ENCODE data around the gene PHYKPL. TPM values are rescaled to one million over a fixed set of nuclear protein-coding genes. Genes with fewer than 3 reads are reported as not detected.
"Not testable (repeated sequence)": the region's sequence is repeated elsewhere in the genome, so short reads cannot be mapped to it uniquely, and the experiment has no call there.

Gene PHYKPL
- total RNA-seq, 2 experiments from 2014 or later: 67.2 to 68.4 TPM

GRCh38 chr5:178261666-178262600 is 29.3 kb upstream of the PHYKPL start:
- H3K27me3 Mint-ChIP-seq: peaks cover 1% of the 10 kb centered on the region
- DNase-seq (no peak), ATAC-seq (no peak)
- H3K36me3 Mint-ChIP-seq (ENCODE audit: low read depth): no peaks in the 10 kb centered on the region
- intact Hi-C loops (cut with DNase I, micrococcal nuclease): no loop called here
- ChIA-PET CTCF (no interaction called here), POLR2A (no interaction called here)
- H3K4me1 Mint-ChIP-seq: no peaks in the 10 kb centered on the region
- H3K4me3 Mint-ChIP-seq: no peak overlapping the region
- no peak overlapping the region for H3K27ac Mint-ChIP-seq
- no peaks in the 10 kb centered on the region for H3K9me3 Mint-ChIP-seq (ENCODE audit: low read depth)

GRCh38 chr5:178259623-178260536 is 27.3 kb upstream of the PHYKPL start:
- Mint-ChIP-seq H3K36me3 (ENCODE audit: low read depth) (no peaks in the 10 kb centered on the region), H3K9me3 (ENCODE audit: low read depth) (no peaks in the 10 kb centered on the region), H3K27me3 (peaks cover 1% of the 10 kb centered on the region), H3K4me1 (no peaks in the 10 kb centered on the region), H3K4me3 (no peak overlapping the region), H3K27ac (no peak overlapping the region)
- intact Hi-C loops (cut with DNase I, micrococcal nuclease): no loop called here
- DNase-seq (no peak), ATAC-seq (no peak)
- CTCF ChIA-PET: no interaction called here
- POLR2A ChIA-PET: no interaction called here

- CTCF ChIA-PET: no interaction called here
- no peaks in the 10 kb centered on the region for H3K4me1 Mint-ChIP-seq
Observed at GRCh38 chr5:178257650-178258049, 25.0 kb upstream of the PHYKPL start.

GRCh38 chr5:178256746-178257145 is 24.1 kb upstream of the PHYKPL start:
- H3K4me3 Mint-ChIP-seq: no peak overlapping the region
- POLR2A ChIA-PET: no interaction called here
- no peak for ATAC-seq

More at GRCh38 chr5:178257650-178258049, 25.0 kb upstream of the PHYKPL start:
- POLR2A ChIA-PET: no interaction called here
- Mint-ChIP-seq H3K9me3 (ENCODE audit: low read depth) (no peaks in the 10 kb centered on the region), H3K4me3 (no peak overlapping the region), H3K36me3 (ENCODE audit: low read depth) (no peaks in the 10 kb centered on the region), H3K27me3 (peaks cover 1% of the 10 kb centered on the region), H3K27ac (no peak overlapping the region)
- ATAC-seq (no peak), DNase-seq (no peak)
- intact Hi-C loops (cut with DNase I, micrococcal nuclease): no loop called here

GRCh38 chr5:178253632-178254031 is 21.0 kb upstream of the PHYKPL start:
- H3K9me3 Mint-ChIP-seq (ENCODE audit: low read depth); POLR2A ChIA-PET; DNase-seq; H3K27me3 Mint-ChIP-seq; H3K4me3 Mint-ChIP-seq; H3K36me3 Mint-ChIP-seq (ENCODE audit: low read depth); H3K4me1 Mint-ChIP-seq; intact Hi-C loops (cut with DNase I, micrococcal nuclease); ATAC-seq; H3K27ac Mint-ChIP-seq; CTCF ChIA-PET: not testable (repeated sequence)

More at GRCh38 chr5:178256746-178257145, 24.1 kb upstream of the PHYKPL start:
- intact Hi-C loops (cut with DNase I, micrococcal nuclease): no loop called here
- peaks cover 1% of the 10 kb centered on the region for H3K27me3 Mint-ChIP-seq
- no peak overlapping the region for H3K27ac Mint-ChIP-seq
- H3K4me1 Mint-ChIP-seq: no peaks in the 10 kb centered on the region
- no peaks in the 10 kb centered on the region for H3K9me3 Mint-ChIP-seq (ENCODE audit: low read depth)
- H3K36me3 Mint-ChIP-seq (ENCODE audit: low read depth): no peaks in the 10 kb centered on the region
- no peak for DNase-seq
- CTCF ChIA-PET: interaction anchor here (0.5 kb wide), 1 partner anchor 1559 kb away, joined by 3 read pairs; no protein-coding TSS in a partner anchor

- CTCF ChIA-PET: interaction anchor here (0.5 kb wide), 1 partner anchor 9 kb away, joined by 5 read pairs; no protein-coding TSS in a partner anchor
- DNase-seq (no peak), ATAC-seq (no peak)
- Mint-ChIP-seq H3K9me3 (ENCODE audit: low read depth) (no peaks in the 10 kb centered on the region), H3K4me1 (peaks cover 7% of the 10 kb centered on the region), H3K27ac (no peak overlapping the region), H3K36me3 (ENCODE audit: low read depth) (no peaks in the 10 kb centered on the region), H3K27me3 (no peaks in the 10 kb centered on the region), H3K4me3 (no peak overlapping the region)
- POLR2A ChIA-PET: no interaction called here
- intact Hi-C loops (cut with DNase I, micrococcal nuclease): no loop called here
Observed at GRCh38 chr5:178252258-178252657, 19.7 kb upstream of the PHYKPL start.

GRCh38 chr5:178250263-178250662 is 17.7 kb upstream of the PHYKPL start:
- no peaks in the 10 kb centered on the region for H3K27me3 Mint-ChIP-seq
- peaks cover 7% of the 10 kb centered on the region for H3K4me1 Mint-ChIP-seq
- no peak overlapping the region for H3K27ac Mint-ChIP-seq
- no peaks in the 10 kb centered on the region for H3K36me3 Mint-ChIP-seq (ENCODE audit: low read depth)
- no peak for ATAC-seq
- intact Hi-C loops (cut with DNase I, micrococcal nuclease): no loop called here
- CTCF ChIA-PET: interaction anchor here (1.2 kb wide), 1 partner anchor 287 kb away, joined by 4 read pairs; no protein-coding TSS in a partner anchor
- POLR2A ChIA-PET: no interaction called here
- no peaks in the 10 kb centered on the region for H3K9me3 Mint-ChIP-seq (ENCODE audit: low read depth)
- no peak for DNase-seq
- H3K4me3 Mint-ChIP-seq: no peak overlapping the region

- DNase-seq (peak; percentile 44), ATAC-seq (peak; percentile 76)
- ChIA-PET POLR2A (no interaction called here), CTCF (no interaction called here)
- Mint-ChIP-seq H3K27ac (peak overlapping the region; percentile 29), H3K9me3 (ENCODE audit: low read depth) (no peaks in the 10 kb centered on the region), H3K36me3 (ENCODE audit: low read depth) (no peaks in the 10 kb centered on the region), H3K4me1 (peaks cover 7% of the 10 kb centered on the region), H3K27me3 (no peaks in the 10 kb centered on the region), H3K4me3 (no peak overlapping the region)
- intact Hi-C loops (cut with DNase I, micrococcal nuclease): no loop called here
Observed at GRCh38 chr5:178249191-178249989, 16.8 kb upstream of the PHYKPL start.

GRCh38 chr5:178248750-178249149 is 16.1 kb upstream of the PHYKPL start:
- DNase-seq (no peak), ATAC-seq (no peak)
- Mint-ChIP-seq H3K4me3 (no peak overlapping the region), H3K9me3 (ENCODE audit: low read depth) (no peaks in the 10 kb centered on the region), H3K36me3 (ENCODE audit: low read depth) (no peaks in the 10 kb centered on the region), H3K4me1 (peaks cover 7% of the 10 kb centered on the region), H3K27me3 (no peaks in the 10 kb centered on the region), H3K27ac (no peak overlapping the region)
- POLR2A ChIA-PET: no interaction called here
- CTCF ChIA-PET: no interaction called here
- intact Hi-C loops (cut with DNase I, micrococcal nuclease): no loop called here

GRCh38 chr5:178247481-178248456 is 15.2 kb upstream of the PHYKPL start:
- H3K27ac Mint-ChIP-seq: no peak overlapping the region
- H3K27me3 Mint-ChIP-seq: no peaks in the 10 kb centered on the region
- CTCF ChIA-PET: no interaction called here
- intact Hi-C loops (cut with DNase I, micrococcal nuclease): no loop called here
- DNase-seq (peak; percentile 30), ATAC-seq (peak; percentile 65)
- no peaks in the 10 kb centered on the region for H3K9me3 Mint-ChIP-seq (ENCODE audit: low read depth)
- H3K36me3 Mint-ChIP-seq (ENCODE audit: low read depth): no peaks in the 10 kb centered on the region
- H3K4me3 Mint-ChIP-seq: no peak overlapping the region
- H3K4me1 Mint-ChIP-seq: peaks cover 7% of the 10 kb centered on the region
- POLR2A ChIA-PET: no interaction called here

Data from activated CD4-positive, alpha-beta T cell treated with anti-CD3 and anti-CD28 coated beads for 36 hours (primary cell).